Activated T-helper 1 cell treated with anti-CD3 and anti-CD28 coated beads, Interleukin-2, amount 50 U/mL, for 16 hours (primary cell): Measurements from ENCODE around the gene SLC30A1.
"Not testable (repeated sequence)": the region's sequence is repeated elsewhere in the genome, so short reads cannot be mapped to it uniquely, and the experiment has no call there.

ENCODE experiments used
- DNase-seq, 2 donors: peaks; one replicate each; pipeline ENCODE4 v3.0.0-alpha.2; 2020; ENCODE audit warnings: low read depth in 1 of 2, low spot score in 1 of 2

SLC30A1 gene

GRCh38 chr1:211551638-211552460 lies 27.1 kb downstream of the SLC30A1 start:
- DNase-seq = no peak

- DNase-seq = no peak
These were observed 29.8 kb downstream of the SLC30A1 start for GRCh38 chr1:211549092-211549711.

- DNase-seq = no peak
These were observed 30.5 kb downstream of the SLC30A1 start for GRCh38 chr1:211548321-211549091.

GRCh38 chr1:211547710-211548109 lies 31.3 kb downstream of the SLC30A1 start:
- no peak for DNase-seq

- DNase-seq = no peak
These were observed 32.4 kb downstream of the SLC30A1 start for GRCh38 chr1:211546543-211546942.

- no peak for DNase-seq
These were observed 35.9 kb downstream of the SLC30A1 start for GRCh38 chr1:211543025-211543424.

GRCh38 chr1:211541720-211542477 lies 37.1 kb downstream of the SLC30A1 start:
- DNase-seq = no peak

- no peak for DNase-seq
These were observed 37.7 kb downstream of the SLC30A1 start for GRCh38 chr1:211541278-211541677.

- DNase-seq = not testable (repeated sequence)
These were observed 38.1 kb downstream of the SLC30A1 start for GRCh38 chr1:211540824-211541223.

- no peak for DNase-seq
These were observed 40.7 kb downstream of the SLC30A1 start for GRCh38 chr1:211538287-211538686.

- no peak for DNase-seq
These were observed 41.7 kb downstream of the SLC30A1 start for GRCh38 chr1:211537253-211537652.

GRCh38 chr1:211536606-211537005 lies 42.4 kb downstream of the SLC30A1 start:
- DNase-seq = no peak

- DNase-seq = no peak
These were observed 43.6 kb downstream of the SLC30A1 start for GRCh38 chr1:211535346-211535745.

- no peak for DNase-seq
These were observed 44.2 kb downstream of the SLC30A1 start for GRCh38 chr1:211534545-211535291.

- no peak for DNase-seq
These were observed 46.9 kb downstream of the SLC30A1 start for GRCh38 chr1:211532088-211532444.

GRCh38 chr1:211531194-211532087 lies 47.5 kb downstream of the SLC30A1 start:
- DNase-seq = no peak

GRCh38 chr1:211530102-211530501 lies 48.9 kb downstream of the SLC30A1 start:
- no peak for DNase-seq

GRCh38 chr1:211529453-211529852 lies 49.5 kb downstream of the SLC30A1 start:
- no peak for DNase-seq

GRCh38 chr1:211529011-211529410 lies 50.0 kb downstream of the SLC30A1 start:
- no peak for DNase-seq

GRCh38 chr1:211527888-211528287 lies 51.1 kb downstream of the SLC30A1 start:
- no peak for DNase-seq
